GM12892 (cell line): ENCODE measurements around the gene UQCC3.
"Not testable (repeated sequence)": the region's sequence is repeated elsewhere in the genome, so short reads cannot be mapped to it uniquely, and the experiment has no call there.

Experiments
- DNase-seq: peaks from one replicate; pipeline ENCODE4 v3.0.0; 2011; ENCODE audit not compliant: insufficient read length
- FAIRE-seq: peaks from 2 replicates; lab custom pipeline; 2011; peaks lifted over from hg19 to GRCh38; lab: Jason Lieb, UNC
- POLR2A ChIP-seq: IDR thresholded peaks from 2 replicates; pipeline ENCODE4 v1.6.1; 2011; ENCODE audit warnings: low read depth, low read length, control low read depth
- POLR2AphosphoS5 ChIP-seq: IDR thresholded peaks from 2 replicates; pipeline ENCODE4 v1.6.1; 2011; ENCODE audit warnings: low read depth, low read length, control low read depth
- TAF1 ChIP-seq: IDR thresholded peaks from 2 replicates; pipeline ENCODE4 v1.6.1; 2011; ENCODE audit warnings: low read depth, mild to moderate bottlenecking, control low read depth, low read length, borderline replicate concordance

The UQCC3 gene

GRCh38 chr11:62648967-62649364 is 22.5 kb upstream of the UQCC3 start:
- TF ChIP-seq POLR2A (no peak), POLR2AphosphoS5 (no peak), TAF1 (no peak)
- no peak for FAIRE-seq

GRCh38 chr11:62649486-62649885 is 22.0 kb upstream of the UQCC3 start:
- TF ChIP-seq POLR2A = no peak
- TF ChIP-seq TAF1 = no peak
- TF ChIP-seq POLR2AphosphoS5 = no peak
- FAIRE-seq = no peak
- no peak for DNase-seq

More at GRCh38 chr11:62648967-62649364, 22.5 kb upstream of the UQCC3 start:
- DNase-seq = no peak

- not testable (repeated sequence) for DNase-seq, FAIRE-seq
These were observed 21.2 kb upstream of the UQCC3 start for GRCh38 chr11:62650283-62650682.

GRCh38 chr11:62652161-62653006 is 19.1 kb upstream of the UQCC3 start:
- DNase-seq = no peak
- FAIRE-seq = peak; percentile 62
- TF ChIP-seq TAF1 (no peak), POLR2A (no peak), POLR2AphosphoS5 (no peak)

GRCh38 chr11:62654297-62654696 is 17.2 kb upstream of the UQCC3 start:
- TF ChIP-seq POLR2AphosphoS5 (no peak), TAF1 (no peak), POLR2A (no peak)
- FAIRE-seq (peak; percentile 50), DNase-seq (no peak)

- DNase-seq (no peak), FAIRE-seq (no peak)
- TF ChIP-seq POLR2A (no peak), TAF1 (no peak), POLR2AphosphoS5 (no peak)
These were observed 14.6 kb upstream of the UQCC3 start for GRCh38 chr11:62656796-62657429.

GRCh38 chr11:62664405-62665074 is 6.9 kb upstream of the UQCC3 start:
- TF ChIP-seq POLR2AphosphoS5 (no peak), POLR2A (no peak), TAF1 (peak; percentile 50; the same call in 1 of the 2 replicates)
- FAIRE-seq (peak; percentile 38), DNase-seq (peak; percentile 53)

- TF ChIP-seq POLR2AphosphoS5 (peak; percentile 99), TAF1 (peak; percentile 98), POLR2A (peak; percentile 99)
- peak; percentile 85 for FAIRE-seq
- DNase-seq = peak; percentile 93
These were observed 6.3 kb upstream of the UQCC3 start, which contains the start of the genes C11orf98 and CSKMT for GRCh38 chr11:62665075-62665598. Gene C11orf98, minus strand, starts transcription at chr11:62665210. Its CDS starts 41 bp downstream, at chr11:62665169. Gene CSKMT, plus strand, starts transcription at chr11:62665312. Its CDS starts 568 bp downstream, at chr11:62665880.

- DNase-seq = no peak
- TF ChIP-seq POLR2A (no peak), TAF1 (peak; percentile 53; the same call in 1 of the 2 replicates)
- FAIRE-seq = peak; percentile 21
These were observed 5.7 kb upstream of the UQCC3 start for GRCh38 chr11:62665599-62666258.

- FAIRE-seq (no peak), DNase-seq (no peak)
- TF ChIP-seq TAF1 (no peak), POLR2AphosphoS5 (peak; percentile 69), POLR2A (peak; percentile 37)
These were observed 5.1 kb upstream of the UQCC3 start for GRCh38 chr11:62666259-62666926.
